ENCODE measurements around the gene RBSN.

DNA sequence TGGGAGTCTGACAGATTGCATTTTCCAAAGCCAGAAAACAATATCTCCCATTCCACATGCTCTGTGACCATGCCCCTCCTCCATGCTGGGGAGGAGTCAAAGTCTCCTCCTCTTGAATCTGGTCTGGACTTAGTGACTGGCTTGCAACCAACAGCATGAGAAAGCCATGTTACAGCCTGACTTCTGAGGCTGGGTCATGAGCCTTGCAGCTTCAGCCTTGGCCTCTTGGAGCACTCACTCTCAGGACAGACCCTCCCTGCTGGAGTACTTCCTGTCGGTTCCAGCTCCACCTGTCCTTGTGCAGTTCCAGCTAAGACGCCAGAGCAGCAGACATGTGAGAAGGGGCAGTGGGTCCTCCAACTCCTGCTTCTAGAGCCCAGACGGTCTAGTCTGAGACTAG is 49.7 kb upstream of the RBSN start:
- no peak for TF ChIP-seq CTCF (IDR thresholded peaks at IDR 0.05 in 4 of 5, conservative IDR thresholded peaks at IDR 0.05 in 1 of 5)
- no peak for TF ChIP-seq POLR2A (IDR thresholded peaks at IDR 0.05)
